ENCODE measurements around the gene CXCL17. TPM values are rescaled to one million over a fixed set of nuclear protein-coding genes. Genes with fewer than 3 reads are reported as not detected.
"Not testable (repeated sequence)": the region's sequence is repeated elsewhere in the genome, so short reads cannot be mapped to it uniquely, and the experiment has no call there.

The CXCL17 gene
- polyA plus RNA-seq, 1 donor (not counting 4 experiments of a cell fraction or from before 2014, with no cell fraction given) = not detected

GRCh38 chr19:42487798-42488178, 45.0 kb upstream of the CXCL17 start:
- H3K9me1 ChIP-seq (ENCODE audit: control insufficient read depth, extremely low read depth, insufficient read depth, low read length) = no peaks in the 10 kb centered on the region
- no peak for DNase-seq (ENCODE audit: low read depth, low spot score)
- FAIRE-seq = no peak
- no peak overlapping the region for H3K4me2 ChIP-seq (ENCODE audit: control insufficient read depth, extremely low read depth, insufficient read depth, low read depth, low read length)
- H3K79me2 ChIP-seq (ENCODE audit: control insufficient read depth, insufficient read depth, low read length) = no peaks in the 10 kb centered on the region
- no peaks in the 10 kb centered on the region for H3K36me3 ChIP-seq (ENCODE audit: control insufficient read depth in 2 of 2, extremely low read depth in 1 of 2, insufficient read depth in 2 of 2, low read length in 2 of 2)
- H2AFZ ChIP-seq (ENCODE audit: control insufficient read depth, low read length) = no peak overlapping the region
- no peaks in the 10 kb centered on the region for H4K20me1 ChIP-seq (ENCODE audit: control insufficient read depth, extremely low read depth, insufficient read depth, low read length)
- no peak overlapping the region for H3K9ac ChIP-seq (ENCODE audit: control insufficient read depth, extremely low read depth, insufficient read depth, low read length)
- no peaks in the 10 kb centered on the region for H3K9me3 ChIP-seq (ENCODE audit: control insufficient read depth, low read depth, low read length)
- no peak overlapping the region for H3K4me3 ChIP-seq (ENCODE audit: control insufficient read depth in 2 of 3, extremely low read depth in 1 of 3, insufficient read depth in 2 of 3, low read depth in 1 of 3, low read length in 3 of 3)
- no peak overlapping the region for H3K27ac ChIP-seq (ENCODE audit: control insufficient read depth, insufficient read depth, low read length)
- H3K4me1 ChIP-seq (ENCODE audit: control insufficient read depth, extremely low read depth, insufficient read depth, low read length) = no peaks in the 10 kb centered on the region
- dilution Hi-C loops (cut with MboI; ENCODE audit: extremely low pct_ligation_motif_present, low sequenced_read_pairs) = no loop called here
- H3K27me3 ChIP-seq (ENCODE audit: control insufficient read depth, extremely low read depth, insufficient read depth, low read length) = no peaks in the 10 kb centered on the region
- TF ChIP-seq EZH2 (IDR thresholded peaks at IDR 0.05; ENCODE audit: low read length) (no peak), CTCF (optimal IDR thresholded peaks at IDR 0.05 in 1 of 3, IDR thresholded peaks at IDR 0.05 in 1 of 3, conservative IDR thresholded peaks at IDR 0.05 in 1 of 3; ENCODE audit: extremely low read depth in 1 of 3, insufficient read depth in 2 of 3, low read length in 3 of 3) (no peak)

- H3K9ac ChIP-seq (ENCODE audit: control insufficient read depth, extremely low read depth, insufficient read depth, low read length) = no peak overlapping the region
- H3K4me2 ChIP-seq (ENCODE audit: control insufficient read depth, extremely low read depth, insufficient read depth, low read depth, low read length) = no peak overlapping the region
- no peaks in the 10 kb centered on the region for H3K36me3 ChIP-seq (ENCODE audit: control insufficient read depth in 2 of 2, extremely low read depth in 1 of 2, insufficient read depth in 2 of 2, low read length in 2 of 2)
- dilution Hi-C loops (cut with MboI; ENCODE audit: extremely low pct_ligation_motif_present, low sequenced_read_pairs) = no loop called here
- no peaks in the 10 kb centered on the region for H3K9me1 ChIP-seq (ENCODE audit: control insufficient read depth, extremely low read depth, insufficient read depth, low read length)
- no peak for TF ChIP-seq CTCF (optimal IDR thresholded peaks at IDR 0.05 in 1 of 3, IDR thresholded peaks at IDR 0.05 in 1 of 3, conservative IDR thresholded peaks at IDR 0.05 in 1 of 3; ENCODE audit: extremely low read depth in 1 of 3, insufficient read depth in 2 of 3, low read length in 3 of 3)
- TF ChIP-seq EZH2 (IDR thresholded peaks at IDR 0.05; ENCODE audit: low read length) = no peak
- no peaks in the 10 kb centered on the region for H3K4me1 ChIP-seq (ENCODE audit: control insufficient read depth, extremely low read depth, insufficient read depth, low read length)
- DNase-seq (ENCODE audit: low read depth, low spot score) (no peak), FAIRE-seq (no peak)
- H3K27ac ChIP-seq (ENCODE audit: control insufficient read depth, insufficient read depth, low read length) = no peak overlapping the region
- no peaks in the 10 kb centered on the region for H3K9me3 ChIP-seq (ENCODE audit: control insufficient read depth, low read depth, low read length)
- no peak overlapping the region for H3K4me3 ChIP-seq (ENCODE audit: control insufficient read depth in 2 of 3, extremely low read depth in 1 of 3, insufficient read depth in 2 of 3, low read depth in 1 of 3, low read length in 3 of 3)
- no peak overlapping the region for H2AFZ ChIP-seq (ENCODE audit: control insufficient read depth, low read length)
- no peaks in the 10 kb centered on the region for H3K79me2 ChIP-seq (ENCODE audit: control insufficient read depth, insufficient read depth, low read length)
- no peaks in the 10 kb centered on the region for H4K20me1 ChIP-seq (ENCODE audit: control insufficient read depth, extremely low read depth, insufficient read depth, low read length)
- no peaks in the 10 kb centered on the region for H3K27me3 ChIP-seq (ENCODE audit: control insufficient read depth, extremely low read depth, insufficient read depth, low read length)
These were observed 44.5 kb upstream of the CXCL17 start for GRCh38 chr19:42487032-42487797.

GRCh38 chr19:42485036-42485435, 42.3 kb upstream of the CXCL17 start:
- H3K4me1 ChIP-seq (ENCODE audit: control insufficient read depth, extremely low read depth, insufficient read depth, low read length); H3K4me3 ChIP-seq (ENCODE audit: control insufficient read depth in 2 of 3, extremely low read depth in 1 of 3, insufficient read depth in 2 of 3, low read depth in 1 of 3, low read length in 3 of 3); H4K20me1 ChIP-seq (ENCODE audit: control insufficient read depth, extremely low read depth, insufficient read depth, low read length); H3K27me3 ChIP-seq (ENCODE audit: control insufficient read depth, extremely low read depth, insufficient read depth, low read length); H3K27ac ChIP-seq (ENCODE audit: control insufficient read depth, insufficient read depth, low read length); H3K36me3 ChIP-seq (ENCODE audit: control insufficient read depth in 2 of 2, extremely low read depth in 1 of 2, insufficient read depth in 2 of 2, low read length in 2 of 2); H3K9me1 ChIP-seq (ENCODE audit: control insufficient read depth, extremely low read depth, insufficient read depth, low read length); H3K9ac ChIP-seq (ENCODE audit: control insufficient read depth, extremely low read depth, insufficient read depth, low read length); H3K4me2 ChIP-seq (ENCODE audit: control insufficient read depth, extremely low read depth, insufficient read depth, low read depth, low read length); H3K9me3 ChIP-seq (ENCODE audit: control insufficient read depth, low read depth, low read length); DNase-seq (ENCODE audit: low read depth, low spot score); H3K79me2 ChIP-seq (ENCODE audit: control insufficient read depth, insufficient read depth, low read length); H2AFZ ChIP-seq (ENCODE audit: control insufficient read depth, low read length); dilution Hi-C loops (cut with MboI; ENCODE audit: extremely low pct_ligation_motif_present, low sequenced_read_pairs): not testable (repeated sequence)
- FAIRE-seq = peak; percentile 46

Measured in keratinocyte (primary cell).